GM12801 (cell line): Measurements from ENCODE around the gene PCTP.

Experiments
- CTCF ChIP-seq: IDR thresholded peaks from one replicate; pipeline ENCODE4 v1.5.1; 2011; ENCODE audit warnings: control low read depth; ENCODE audit not compliant: insufficient read length; ENCODE audit errors: extremely low read depth

Gene PCTP

GRCh38 chr17:55772086-55772485, 21.2 kb downstream of the PCTP start:
- no peak for TF ChIP-seq CTCF

GRCh38 chr17:55773671-55774070, 22.8 kb downstream of the PCTP start:
- no peak for TF ChIP-seq CTCF

- TF ChIP-seq CTCF: no peak
Measured at GRCh38 chr17:55774846-55775271, 24.0 kb downstream of the PCTP start.

GRCh38 chr17:55776271-55776670, 25.4 kb downstream of the PCTP start:
- TF ChIP-seq CTCF: no peak

GRCh38 chr17:55777471-55777971, 26.7 kb downstream of the PCTP start:
- TF ChIP-seq CTCF: no peak

- TF ChIP-seq CTCF: no peak
Measured at GRCh38 chr17:55778389-55779118, 27.7 kb downstream of the PCTP start.

- no peak for TF ChIP-seq CTCF
Measured at GRCh38 chr17:55783684-55784245, 32.9 kb downstream of the PCTP start.
